T follicular helper cell (primary cell): ENCODE measurements around the gene ACOT13.
A peak's percentile ranks its signal among the peaks of the same experiment; 100 is the strongest.
"Not testable (repeated sequence)": the region's sequence is repeated elsewhere in the genome, so short reads cannot be mapped to it uniquely, and the experiment has no call there.

ENCODE experiments used
- DNase-seq: peaks from one replicate; pipeline ENCODE4 v3.0.0-alpha.2; 2020; ENCODE audit warnings: low read depth

Gene ACOT13

DNA sequence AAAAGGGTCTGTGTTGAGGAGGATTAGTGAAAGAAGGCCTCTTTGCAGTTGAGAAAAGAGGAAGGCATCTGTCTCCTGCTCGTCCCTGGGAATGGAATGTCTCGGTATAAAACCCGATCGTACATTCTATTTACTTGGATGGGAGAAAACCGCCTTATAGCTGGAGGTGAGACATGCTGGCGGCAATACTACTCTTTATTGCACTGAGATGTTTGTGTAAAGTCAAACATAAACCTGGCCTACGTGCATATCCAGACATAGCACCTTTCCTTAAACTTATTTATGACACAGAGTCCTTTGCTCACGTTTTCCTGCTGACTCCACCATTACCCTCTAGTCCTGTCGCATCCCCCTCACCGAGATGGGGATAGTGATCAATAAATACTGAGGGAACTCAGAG lies 4.6 kb upstream of the ACOT13 start:
- DNase-seq: no peak

- no peak for DNase-seq
Observed at GRCh38 chr6:24663189-24663588, 3.7 kb upstream of the ACOT13 start.

- no peak for DNase-seq
Observed at GRCh38 chr6:24664046-24664987, 2.6 kb upstream of the ACOT13 start.

DNA sequence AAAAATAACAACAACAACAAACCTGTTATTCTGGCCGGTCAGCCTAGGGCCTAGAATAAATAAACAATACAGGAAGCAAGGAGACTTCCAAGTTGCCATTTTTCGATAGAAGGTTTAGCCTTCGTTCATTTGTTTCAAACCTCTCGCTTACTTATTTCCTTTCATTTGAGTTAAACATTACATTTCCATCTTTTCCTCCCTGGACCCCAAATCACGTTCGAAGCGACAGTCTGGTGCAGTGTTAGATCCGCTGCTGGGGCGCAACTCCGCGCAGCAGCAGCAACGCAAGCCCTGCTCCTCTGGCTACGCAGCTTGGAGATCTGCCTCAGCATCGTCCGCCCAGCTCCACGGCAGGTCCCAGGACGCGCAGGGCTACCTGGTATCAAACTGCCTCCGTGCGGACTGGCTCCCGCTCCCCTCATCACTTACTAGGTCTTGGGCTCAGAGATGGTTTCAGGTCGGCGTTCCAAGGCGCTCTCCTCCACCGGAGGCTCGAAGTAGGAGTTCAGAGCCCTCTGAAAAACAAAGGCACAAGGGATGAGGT lies 708 bp upstream of the ACOT13 start:
- DNase-seq: peak; percentile 10

DNA sequence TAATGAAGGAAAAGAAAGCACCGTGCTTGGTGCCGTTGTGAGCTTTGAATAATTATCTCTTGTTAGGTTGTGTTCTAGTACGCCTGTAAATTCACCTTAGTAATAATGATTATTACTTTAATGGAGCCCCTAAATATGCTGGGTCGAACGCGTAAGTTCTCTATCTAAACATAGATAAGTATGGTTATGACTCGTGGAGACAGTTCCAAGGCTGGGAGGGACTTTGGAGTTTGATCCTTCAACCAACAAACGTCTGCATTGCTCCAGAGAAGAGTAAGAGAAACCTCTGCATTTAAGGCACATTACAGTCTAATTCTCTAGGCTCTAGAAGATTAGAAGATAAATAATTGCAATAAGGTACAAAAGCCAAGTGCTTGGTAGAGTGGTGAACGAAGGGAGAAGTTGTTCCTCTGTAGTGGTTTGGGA lies 514 bp downstream of the ACOT13 start:
- DNase-seq: no peak

GRCh38 chr6:24668066-24668996 lies 1.5 kb downstream of the ACOT13 start:
- not testable (repeated sequence) for DNase-seq

DNA sequence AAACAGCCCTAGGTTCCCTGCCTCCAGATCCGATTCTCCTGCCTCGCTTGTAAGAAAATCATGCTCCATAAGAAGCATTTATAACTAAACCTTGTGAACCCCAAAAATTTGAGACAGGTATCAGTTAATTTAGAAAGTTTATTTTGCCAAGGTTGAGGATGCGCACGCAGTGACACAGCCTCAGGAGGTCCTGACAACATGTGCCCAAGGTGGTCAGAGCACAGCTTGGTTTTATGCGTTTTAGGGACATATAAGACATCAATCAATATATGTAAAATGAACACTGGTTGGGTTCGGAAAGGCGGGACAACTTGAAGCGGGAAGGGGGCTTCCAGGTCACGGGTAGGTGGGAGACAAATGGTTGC lies 2.1 kb downstream of the ACOT13 start:
- no peak for DNase-seq

DNA sequence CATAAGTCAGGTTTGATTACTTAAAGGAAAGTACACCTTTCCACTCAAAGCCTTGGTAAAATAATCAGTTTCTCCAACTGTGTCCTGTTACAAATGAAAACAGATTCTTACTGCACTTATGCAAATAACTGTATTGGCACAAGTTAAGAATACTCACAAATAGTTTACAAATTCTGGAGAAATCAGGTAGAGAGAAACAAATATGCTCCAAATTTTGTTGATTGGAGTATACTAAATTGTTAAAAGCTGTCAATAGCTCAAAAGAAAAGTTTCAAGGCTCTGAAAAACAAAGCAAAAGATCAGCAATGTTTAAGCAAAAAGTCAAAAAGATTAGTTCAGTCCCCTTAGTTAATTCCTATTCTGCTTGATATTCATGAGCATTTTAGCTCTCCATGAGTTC lies 3.6 kb downstream of the ACOT13 start:
- not testable (repeated sequence) for DNase-seq

GRCh38 chr6:24671077-24671476 lies 4.2 kb downstream of the ACOT13 start:
- DNase-seq: not testable (repeated sequence)

- DNase-seq: no peak
Observed at GRCh38 chr6:24672620-24673182, 5.8 kb downstream of the ACOT13 start.

GRCh38 chr6:24673625-24674024 lies 6.7 kb downstream of the ACOT13 start:
- DNase-seq: no peak

GRCh38 chr6:24678792-24679352 lies 12.0 kb downstream of the ACOT13 start:
- DNase-seq: not testable (repeated sequence)

GRCh38 chr6:24680582-24680981 lies 13.7 kb downstream of the ACOT13 start:
- DNase-seq: no peak

- DNase-seq: no peak
Observed at GRCh38 chr6:24683297-24684296, 16.7 kb downstream of the ACOT13 start.

GRCh38 chr6:24686408-24686807 lies 19.5 kb downstream of the ACOT13 start:
- no peak for DNase-seq

DNA sequence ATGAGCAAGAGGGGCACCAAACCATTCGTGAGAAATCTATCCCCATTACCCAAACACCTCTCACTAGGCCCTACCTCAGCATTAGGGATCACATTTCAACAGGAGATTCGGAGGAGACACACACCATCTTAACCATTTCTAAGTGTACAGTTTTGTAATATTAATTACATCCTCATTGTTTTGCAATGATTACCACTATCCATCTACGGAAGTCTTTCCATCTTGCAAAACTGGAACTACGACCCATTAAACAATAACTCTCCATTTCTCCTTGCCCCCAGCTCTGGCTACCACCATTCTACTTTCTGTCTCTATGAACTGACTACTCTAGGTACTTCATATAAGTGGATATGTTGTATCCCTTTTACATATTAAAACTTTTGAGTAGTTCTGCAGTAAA lies 20.1 kb downstream of the ACOT13 start:
- DNase-seq: no peak

- no peak for DNase-seq
Observed at GRCh38 chr6:24689964-24690363, 23.1 kb downstream of the ACOT13 start.

DNA sequence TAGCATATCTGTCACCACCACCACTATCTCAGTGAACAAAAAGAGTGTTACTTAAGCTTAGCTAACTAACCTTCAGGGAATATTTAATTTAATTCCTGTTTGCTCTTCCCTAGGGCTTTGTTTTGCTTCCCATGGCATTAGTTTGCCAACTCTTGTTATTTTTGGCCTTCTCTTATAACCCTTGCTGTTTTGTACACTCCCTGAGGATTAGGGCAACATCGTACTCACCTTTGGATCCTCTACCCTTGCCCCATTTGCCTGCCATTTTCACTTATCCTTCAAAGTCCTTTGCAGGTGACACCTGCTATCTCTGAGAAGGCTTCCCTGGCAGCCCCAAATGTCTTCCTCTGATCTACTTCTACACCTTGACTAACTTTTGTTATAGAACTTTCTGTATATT lies 23.7 kb downstream of the ACOT13 start:
- DNase-seq: no peak

DNA sequence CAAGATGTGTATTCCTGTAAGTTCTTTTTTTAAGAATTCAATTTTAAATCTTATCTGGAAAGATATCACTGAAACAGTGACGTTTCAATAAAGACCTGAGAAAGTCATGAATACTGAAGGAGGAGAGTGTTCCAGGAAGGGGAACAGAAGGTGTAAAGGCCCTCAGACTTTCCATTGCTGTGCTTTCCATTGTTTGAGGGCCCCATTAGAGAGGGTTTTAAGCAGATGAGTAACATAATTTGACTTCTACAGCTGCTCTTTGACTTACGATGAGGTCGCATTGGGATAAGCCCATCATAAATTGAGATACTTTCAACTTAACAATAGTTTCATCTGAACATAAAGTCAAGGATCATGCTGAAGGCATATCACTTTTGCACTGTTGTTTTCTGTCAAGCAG lies 24.7 kb downstream of the ACOT13 start:
- DNase-seq: no peak

DNA sequence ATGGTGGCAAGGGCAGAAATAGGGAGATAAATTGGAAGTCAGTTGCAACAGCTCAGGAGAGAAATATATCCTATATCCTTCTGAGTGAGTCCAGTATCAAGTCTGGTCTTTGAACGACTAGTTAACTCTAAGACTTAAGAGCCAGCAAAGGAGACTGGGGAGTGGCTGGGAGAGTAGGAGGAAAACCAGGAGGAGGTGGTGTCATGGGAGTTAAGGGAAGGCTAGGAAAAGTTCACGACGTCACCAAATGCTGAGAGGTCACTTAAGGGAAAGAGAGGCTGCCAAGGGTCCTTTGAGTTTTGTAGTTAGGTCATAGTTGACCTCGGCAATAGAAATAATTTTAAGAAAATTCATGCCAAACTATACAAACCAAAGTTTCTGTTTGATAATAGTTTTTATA lies 25.1 kb downstream of the ACOT13 start:
- no peak for DNase-seq
